GM19452 (cell line): ENCODE data around the gene AHCTF1.
"Not testable (repeated sequence)": the region's sequence is repeated elsewhere in the genome, so short reads cannot be mapped to it uniquely, and the experiment has no call there.

Experiments used
- ATAC-seq: cut with Tn5 transposase; IDR thresholded peaks from one replicate; pipeline ENCODE4 v1.9.1; 2021; ENCODE audit not compliant: unreplicated experiment

The AHCTF1 gene

GRCh38 chr1:246923482-246923881 is 8.3 kb downstream of the AHCTF1 start:
- ATAC-seq, result no peak

GRCh38 chr1:246921481-246921880 is 10.3 kb downstream of the AHCTF1 start:
- no peak for ATAC-seq

GRCh38 chr1:246919902-246920301 is 11.8 kb downstream of the AHCTF1 start:
- no peak for ATAC-seq

GRCh38 chr1:246916026-246916923 is 15.5 kb downstream of the AHCTF1 start:
- ATAC-seq, result not testable (repeated sequence)

- ATAC-seq, result no peak
Measured at GRCh38 chr1:246907472-246907871, 24.3 kb downstream of the AHCTF1 start.

- ATAC-seq, result no peak
Measured at GRCh38 chr1:246906833-246907232, 24.9 kb downstream of the AHCTF1 start.

- ATAC-seq, result no peak
Measured at GRCh38 chr1:246901874-246902273, 29.9 kb downstream of the AHCTF1 start.

- no peak for ATAC-seq
Measured at GRCh38 chr1:246897302-246897701, 34.4 kb downstream of the AHCTF1 start.

- peak; percentile 61 for ATAC-seq
Measured at GRCh38 chr1:246893191-246893939, 38.4 kb downstream of the AHCTF1 start.

- no peak for ATAC-seq
Measured at GRCh38 chr1:246891105-246891504, 40.6 kb downstream of the AHCTF1 start.

GRCh38 chr1:246888522-246888921 is 43.2 kb downstream of the AHCTF1 start:
- ATAC-seq, result no peak

GRCh38 chr1:246885389-246885788 is 46.4 kb downstream of the AHCTF1 start:
- ATAC-seq, result not testable (repeated sequence)

- ATAC-seq, result no peak
Measured at GRCh38 chr1:246878551-246878950, 53.2 kb downstream of the AHCTF1 start.

- ATAC-seq, result no peak
Measured at GRCh38 chr1:246876431-246876830, 55.3 kb downstream of the AHCTF1 start.

- ATAC-seq, result peak; percentile 66
Measured at GRCh38 chr1:246875041-246876026, 56.4 kb downstream of the AHCTF1 start.

GRCh38 chr1:246865921-246866320 is 65.8 kb downstream of the AHCTF1 start:
- ATAC-seq, result no peak

GRCh38 chr1:246863791-246864190 is 68.0 kb downstream of the AHCTF1 start:
- not testable (repeated sequence) for ATAC-seq

GRCh38 chr1:246860401-246860800 is 71.3 kb downstream of the AHCTF1 start:
- ATAC-seq, result no peak

GRCh38 chr1:246856371-246856770 is 75.4 kb downstream of the AHCTF1 start:
- no peak for ATAC-seq

- not testable (repeated sequence) for ATAC-seq
Measured at GRCh38 chr1:246850640-246851039, 81.1 kb downstream of the AHCTF1 start.

GRCh38 chr1:246843876-246844275 is 87.9 kb downstream of the AHCTF1 start:
- ATAC-seq, result no peak
